Activated naive CD4-positive, alpha-beta T cell treated with anti-CD3 and anti-CD28 coated beads, Interleukin-2, amount 50 U/mL, for 72 hours (primary cell): ENCODE measurements around the gene SSTR3. TPM values are rescaled to one million over a fixed set of nuclear protein-coding genes. Genes with fewer than 3 reads are reported as not detected.
"Not testable (repeated sequence)": the region's sequence is repeated elsewhere in the genome, so short reads cannot be mapped to it uniquely, and the experiment has no call there.

ENCODE experiments used
- ATAC-seq, 2 donors: fragments of 150-1000 bp; cut with Tn5 transposase; 2 replicates each; pipeline ENCODE4 v1.10.0; 2021; ENCODE audit warnings: mild to moderate bottlenecking in 2 of 2, moderate library complexity in 2 of 2
- DNase-seq, 2 donors: peaks; one replicate each; pipeline ENCODE4 v3.0.0; 2021 to 2022; ENCODE audit warnings: low spot score in 2 of 2
- H3K27ac Mint-ChIP-seq, 2 donors: one replicate each; pipeline ENCODE4 v1.8.0; 2022; ENCODE audit warnings: mild to moderate bottlenecking in 2 of 2, mixed read lengths in 2 of 2
- H3K36me3 Mint-ChIP-seq, 2 donors: one replicate each; pipeline ENCODE4 v1.8.0; 2022; ENCODE audit warnings: mixed read lengths in 2 of 2
- H3K9me3 Mint-ChIP-seq, 2 donors: one replicate each; pipeline ENCODE4 v1.8.0; 2022; ENCODE audit warnings: mixed read lengths in 2 of 2
- total RNA-seq, 2 donors: library from RNA; stranded (reverse); gene quantifications; one replicate each; pipeline ENCODE4 v1.2.3, GENCODE V29; 2022

Gene SSTR3
- total RNA-seq, 2 donors from 2014 or later: 5.2 to 28.1 TPM

DNA sequence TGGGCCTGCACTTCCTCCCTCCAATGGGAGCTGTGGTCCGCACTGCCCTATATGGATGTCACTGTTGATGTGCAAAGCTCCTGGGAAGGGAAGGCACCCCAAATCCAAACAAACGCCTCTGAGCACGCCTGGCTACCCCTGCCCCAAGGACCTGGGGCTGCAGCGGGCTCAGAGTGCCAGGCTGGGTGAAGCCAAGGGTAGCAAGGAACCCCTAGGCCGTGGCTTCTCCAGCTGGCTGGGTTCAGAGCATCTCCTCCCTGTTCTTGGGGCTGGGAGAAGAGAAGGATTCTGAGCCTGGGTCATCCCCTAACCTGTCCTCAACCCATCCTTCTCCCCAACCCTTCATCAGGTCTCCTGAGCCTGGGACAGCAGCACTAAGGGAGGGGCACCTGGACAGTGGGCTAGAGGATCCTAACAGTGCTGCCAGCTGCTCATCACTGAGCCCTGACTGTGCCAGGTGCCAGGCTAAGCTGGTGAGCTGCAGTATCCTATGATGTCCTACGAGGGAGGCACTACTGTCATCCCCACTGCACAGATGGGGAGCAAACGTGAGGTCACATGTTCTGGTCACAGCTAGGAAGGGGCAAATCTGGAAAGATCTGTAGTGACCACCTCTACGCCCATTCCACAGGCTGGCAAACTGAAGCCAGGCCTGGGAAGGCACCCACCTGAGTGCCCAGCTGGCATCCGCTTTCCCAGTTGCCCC lies 3.0 kb downstream of the SSTR3 start:
- Mint-ChIP-seq H3K9me3 (no peaks in the 10 kb centered on the region), H3K36me3 (peaks cover 0 to 17% of the 10 kb centered on the region in 2 donors), H3K27ac (no peak overlapping the region)
- ATAC-seq (no peak), DNase-seq (no peak)

- DNase-seq: no peak
- no peak for ATAC-seq
- no peaks in the 10 kb centered on the region for H3K9me3 Mint-ChIP-seq
- peak overlapping the region; percentile 40 to 88 for H3K27ac Mint-ChIP-seq
- H3K36me3 Mint-ChIP-seq: peaks cover 0 to 14% of the 10 kb centered on the region in 2 donors
These were observed 3.7 kb downstream of the SSTR3 start for GRCh38 chr22:37208401-37209139.

DNA sequence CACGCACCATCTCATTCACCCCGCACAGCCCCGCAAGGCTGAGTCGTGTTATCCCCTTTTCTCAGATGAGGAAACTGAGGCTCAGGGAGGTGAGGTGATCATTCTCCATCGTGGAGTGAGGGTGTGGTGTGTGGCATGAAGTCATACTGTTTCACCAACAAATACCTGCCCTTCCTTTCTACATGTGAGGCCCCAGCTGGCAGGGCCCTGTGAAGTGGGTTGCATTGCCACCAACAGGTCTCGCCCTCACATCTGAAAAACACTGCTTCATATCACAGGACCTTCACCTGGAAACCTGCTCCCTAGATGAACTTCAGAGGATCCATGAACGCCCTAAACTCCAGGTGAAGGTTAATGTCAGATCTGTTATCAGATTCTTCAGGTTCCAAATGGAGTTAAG lies 4.3 kb downstream of the SSTR3 start:
- peak in 1 of 2 donors; percentile 36 for ATAC-seq

GRCh38 chr22:37206841-37207821 lies 5.1 kb downstream of the SSTR3 start:
- no peak for ATAC-seq
- Mint-ChIP-seq H3K27ac (peak overlapping the region in 1 of 2 donors; percentile 40), H3K36me3 (peaks cover 0 to 12% of the 10 kb centered on the region in 2 donors), H3K9me3 (no peaks in the 10 kb centered on the region)
- DNase-seq: peak in 1 of 2 donors; percentile 52

More for the DNA sequence above, 4.3 kb downstream of the SSTR3 start:
- Mint-ChIP-seq H3K27ac (peak overlapping the region; percentile 40 to 88), H3K36me3 (peaks cover 0 to 12% of the 10 kb centered on the region in 2 donors), H3K9me3 (no peaks in the 10 kb centered on the region)
- DNase-seq: no peak

DNA sequence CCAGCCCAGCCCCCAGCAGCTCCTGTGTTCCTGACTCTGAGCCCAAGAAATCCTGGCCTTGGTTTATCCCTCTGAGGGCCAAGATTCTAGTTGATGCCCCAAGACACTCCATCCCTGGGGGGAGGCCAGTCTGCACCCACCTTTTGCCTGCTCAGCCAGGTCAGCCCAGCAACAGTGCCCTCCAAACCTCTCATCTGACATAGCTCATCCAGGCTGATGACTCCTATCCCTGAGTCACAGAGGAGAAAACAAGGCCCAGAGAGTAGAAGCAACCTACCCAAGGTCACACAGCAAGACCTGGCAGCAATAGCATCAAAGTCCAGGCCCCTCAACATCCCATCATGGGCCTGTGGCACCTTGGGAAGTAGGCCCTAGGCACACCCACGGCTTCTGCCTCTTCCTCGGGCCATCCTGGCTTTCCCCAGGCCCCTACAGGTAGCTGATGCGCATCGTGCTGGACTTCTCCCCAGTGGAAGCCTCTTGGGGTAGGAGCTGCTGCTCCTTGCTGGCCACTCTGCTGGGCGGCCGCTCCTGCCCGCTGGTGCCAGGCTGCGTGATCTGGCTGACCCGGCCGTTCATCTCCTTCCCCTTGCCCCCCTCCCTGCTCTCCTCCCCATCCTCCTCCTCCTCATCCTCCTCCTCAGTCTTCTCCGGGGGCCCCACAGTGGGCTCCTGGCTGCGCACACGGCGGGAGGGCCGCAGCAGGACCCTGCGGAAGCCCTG lies 6.0 kb downstream of the SSTR3 start:
- peaks cover 0 to 12% of the 10 kb centered on the region in 2 donors for H3K36me3 Mint-ChIP-seq
- H3K27ac Mint-ChIP-seq: peak overlapping the region in 1 of 2 donors; percentile 29
- H3K9me3 Mint-ChIP-seq: no peaks in the 10 kb centered on the region
- DNase-seq: no peak
- ATAC-seq: no peak

DNA sequence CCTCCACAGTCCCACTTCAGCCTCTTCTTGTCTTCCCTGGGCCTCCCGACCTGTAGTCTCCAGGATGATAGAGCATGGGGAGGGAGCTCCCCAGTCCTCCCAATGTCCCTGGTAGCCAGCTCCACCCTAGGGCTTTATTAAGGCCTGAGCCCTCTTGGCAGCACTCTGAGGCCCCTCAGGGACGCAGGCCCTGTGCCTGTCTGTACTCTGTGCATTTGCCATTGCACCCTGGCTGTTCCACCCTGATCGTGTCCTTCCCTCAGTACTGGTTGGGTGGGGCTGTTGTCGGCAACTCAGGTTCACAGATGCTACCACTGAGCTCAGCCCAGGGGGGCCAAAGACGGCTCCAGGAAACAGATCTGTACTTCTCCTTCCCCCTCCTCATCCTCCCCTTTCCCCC lies 7.2 kb downstream of the SSTR3 start:
- H3K9me3 Mint-ChIP-seq: no peaks in the 10 kb centered on the region
- H3K27ac Mint-ChIP-seq: peak overlapping the region in 1 of 2 donors; percentile 61
- DNase-seq (no peak), ATAC-seq (no peak)
- peaks cover 0 to 12% of the 10 kb centered on the region in 2 donors for H3K36me3 Mint-ChIP-seq

- H3K36me3 Mint-ChIP-seq: peaks cover 0 to 12% of the 10 kb centered on the region in 2 donors
These were observed 8.1 kb downstream of the SSTR3 start for GRCh38 chr22:37204045-37204655.

DNA sequence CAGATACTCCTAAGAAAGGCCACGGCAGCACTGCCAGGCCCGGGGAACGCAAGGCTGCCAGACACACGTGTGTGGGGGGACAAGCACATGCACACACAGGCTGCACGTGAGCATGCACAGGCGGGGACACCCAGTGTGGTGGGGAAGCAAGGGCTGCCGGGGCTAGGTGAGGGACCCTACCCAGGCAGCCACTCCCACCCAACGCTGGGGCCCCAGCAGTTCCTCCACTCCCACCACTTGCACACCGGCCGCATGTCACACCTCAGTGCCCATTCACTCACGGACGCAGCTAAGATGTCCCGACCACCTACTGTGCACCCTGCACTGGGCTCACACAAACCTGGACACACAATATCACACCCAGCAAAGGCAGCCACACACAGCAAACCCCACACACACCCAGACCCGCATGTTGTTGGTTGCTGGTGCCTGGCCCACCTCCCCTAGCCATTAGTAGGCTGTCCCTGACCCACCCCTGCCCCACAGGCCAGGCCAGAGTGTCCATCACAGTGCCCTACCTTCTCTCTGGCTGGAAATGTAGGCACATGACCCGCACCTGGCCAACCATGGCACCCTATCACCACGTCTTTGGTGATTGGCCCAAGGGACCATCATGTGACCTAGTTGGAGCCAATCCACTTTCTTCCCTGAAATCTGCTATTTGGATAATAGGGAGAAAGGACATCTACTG lies 8.8 kb downstream of the SSTR3 start:
- H3K36me3 Mint-ChIP-seq: peaks cover 0 to 12% of the 10 kb centered on the region in 2 donors
- no peak overlapping the region for H3K27ac Mint-ChIP-seq
- H3K9me3 Mint-ChIP-seq: no peaks in the 10 kb centered on the region
- DNase-seq (peak in 1 of 2 donors; percentile 52), ATAC-seq (no peak)

More at GRCh38 chr22:37204045-37204655, 8.1 kb downstream of the SSTR3 start:
- H3K27ac Mint-ChIP-seq: peak overlapping the region; percentile 14 to 61
- ATAC-seq (no peak), DNase-seq (no peak)
- no peaks in the 10 kb centered on the region for H3K9me3 Mint-ChIP-seq

GRCh38 chr22:37202716-37203115 lies 9.6 kb downstream of the SSTR3 start:
- no peak overlapping the region for H3K27ac Mint-ChIP-seq
- peak in 1 of 2 donors; percentile 49 for DNase-seq
- no peak for ATAC-seq
- peaks cover 7 to 15% of the 10 kb centered on the region in 2 donors for H3K36me3 Mint-ChIP-seq
- no peaks in the 10 kb centered on the region for H3K9me3 Mint-ChIP-seq

DNA sequence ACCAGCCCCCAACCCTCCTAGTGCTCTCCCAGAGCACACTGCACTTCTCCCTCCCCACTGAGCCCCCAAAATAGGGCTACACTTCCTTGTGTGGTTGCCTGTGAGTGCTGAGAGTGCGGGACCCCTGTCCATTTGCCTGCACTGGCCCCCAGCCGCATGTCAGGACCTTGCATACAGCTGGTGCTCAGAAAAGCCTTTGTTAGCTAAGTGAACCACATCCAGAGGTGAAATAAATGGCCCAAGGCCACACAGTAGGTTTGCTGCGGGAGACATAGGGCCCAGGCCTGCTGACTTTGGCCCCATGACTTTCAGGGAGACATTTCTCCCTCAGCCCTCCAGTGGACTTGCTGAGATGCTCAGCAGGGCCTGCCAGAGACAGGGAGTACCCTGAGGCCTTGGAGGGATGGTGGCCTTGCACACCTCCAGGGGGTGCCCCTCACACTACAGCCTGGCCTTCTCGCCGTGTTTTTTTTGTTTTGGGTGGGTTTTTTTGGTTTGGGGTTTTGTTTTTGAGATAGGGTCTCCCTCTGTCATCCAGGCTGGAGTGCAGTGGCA lies 10.2 kb downstream of the SSTR3 start:
- Mint-ChIP-seq H3K27ac (no peak overlapping the region), H3K36me3 (peaks cover 9 to 15% of the 10 kb centered on the region in 2 donors), H3K9me3 (no peaks in the 10 kb centered on the region)
- ATAC-seq: no peak
- DNase-seq: peak in 1 of 2 donors; percentile 49

- peaks cover 9 to 10% of the 10 kb centered on the region in 2 donors for H3K36me3 Mint-ChIP-seq
- not testable (repeated sequence) for H3K9me3 Mint-ChIP-seq, DNase-seq, H3K27ac Mint-ChIP-seq, ATAC-seq
These were observed 10.8 kb downstream of the SSTR3 start for GRCh38 chr22:37201443-37201820.

GRCh38 chr22:37199760-37200108 lies 12.5 kb downstream of the SSTR3 start:
- no peak for DNase-seq
- Mint-ChIP-seq H3K36me3 (peaks cover 9 to 18% of the 10 kb centered on the region in 2 donors), H3K27ac (peak overlapping the region; percentile 95 to 98), H3K9me3 (no peaks in the 10 kb centered on the region)
- ATAC-seq: peak; percentile 1 to 35

GRCh38 chr22:37199103-37199759 lies 13.0 kb downstream of the SSTR3 start:
- DNase-seq (peak; percentile 99 to 100), ATAC-seq (peak; percentile 89 to 95)
- no peaks in the 10 kb centered on the region for H3K9me3 Mint-ChIP-seq
- H3K27ac Mint-ChIP-seq: peak overlapping the region; percentile 95 to 98
- H3K36me3 Mint-ChIP-seq: peaks cover 9 to 18% of the 10 kb centered on the region in 2 donors
